Osteoblast (primary cell): Measurements from ENCODE around the gene GNGT2. TPM values are rescaled to one million over a fixed set of nuclear protein-coding genes. Genes with fewer than 3 reads are reported as not detected.

Experiments
- DNase-seq: peaks from one replicate; pipeline ENCODE4 v3.0.0; 2011; ENCODE audit warnings: low spot score, mixed read lengths; ENCODE audit not compliant: insufficient read length; ENCODE audit errors: missing footprints
- H2AFZ ChIP-seq: 2 replicates; pipeline ENCODE4 v1.6.0; 2011; ENCODE audit warnings: mild to moderate bottlenecking, low read length
- H3K27ac ChIP-seq: 2 replicates; pipeline ENCODE4 v1.5.1; 2011; ENCODE audit warnings: mild to moderate bottlenecking, low read depth, low read length, moderate library complexity
- H3K27me3 ChIP-seq: 2 replicates; pipeline ENCODE4 v1.6.0; 2012; ENCODE audit warnings: mild to moderate bottlenecking, control low read depth, inconsistent platforms, low read length, moderate library complexity; ENCODE audit not compliant: insufficient read depth
- H3K36me3 ChIP-seq: 2 replicates; pipeline ENCODE4 v1.5.1; 2011; ENCODE audit warnings: mild to moderate bottlenecking, low read length, control low read depth, moderate library complexity; ENCODE audit not compliant: insufficient read depth
- H3K4me1 ChIP-seq: 2 replicates; pipeline ENCODE4 v1.5.1; 2011; ENCODE audit warnings: mild to moderate bottlenecking, low read length, control low read depth, moderate library complexity; ENCODE audit not compliant: insufficient read depth
- H3K4me2 ChIP-seq: 2 replicates; pipeline ENCODE4 v1.6.0; 2011; ENCODE audit warnings: mild to moderate bottlenecking, low read length; ENCODE audit not compliant: insufficient read depth
- H3K4me3 ChIP-seq: fragments of 200-600 bp; sonication (generic); 3 replicates; pipeline ENCODE4 v1.5.1; 2012; ENCODE audit warnings: mild to moderate bottlenecking, low read length, inconsistent platforms; ENCODE audit not compliant: insufficient read depth
- H3K79me2 ChIP-seq: 2 replicates; pipeline ENCODE4 v1.6.0; 2012; ENCODE audit warnings: mild to moderate bottlenecking, low read length, control low read depth, inconsistent platforms; ENCODE audit not compliant: insufficient read depth
- H3K9me3 ChIP-seq: 2 replicates; pipeline ENCODE4 v1.5.1; 2011; ENCODE audit warnings: low read depth, low read length, control low read depth
- H4K20me1 ChIP-seq: 2 replicates; pipeline ENCODE4 v1.6.0; 2012; ENCODE audit warnings: mild to moderate bottlenecking, low read length, control low read depth; ENCODE audit not compliant: insufficient read depth
- CTCF ChIP-seq: IDR thresholded peaks from 2 replicates; pipeline ENCODE4 v1.5.1; 2011; ENCODE audit warnings: mild to moderate bottlenecking, low read depth, low read length, moderate library complexity; ENCODE audit errors: extremely low read depth
- total RNA-seq: library from RNA; depleted of rRNA; stranded (reverse); fragments of >200 nt; gene quantifications from 2 replicates; pipeline ENCODE4 v1.2.3, GENCODE V29; 2012

Gene GNGT2
- total RNA-seq, 1 donor, result not detected

- Histone ChIP-seq H2AFZ (peak overlapping the region; percentile 49), H3K79me2 (no peaks in the 10 kb centered on the region), H3K4me1 (peaks cover 21% of the 10 kb centered on the region), H3K9me3 (no peaks in the 10 kb centered on the region), H3K4me2 (no peak overlapping the region), H3K27me3 (no peaks in the 10 kb centered on the region), H3K4me3 (no peak overlapping the region), H3K27ac (no peak overlapping the region), H3K36me3 (no peaks in the 10 kb centered on the region), H4K20me1 (no peaks in the 10 kb centered on the region)
- no peak for DNase-seq
- TF ChIP-seq CTCF, result no peak
These were observed 12.9 kb downstream of the GNGT2 start for GRCh38 chr17:49197346-49197998.

GRCh38 chr17:49196520-49196919, 13.9 kb downstream of the GNGT2 start:
- H3K27me3 ChIP-seq, result no peaks in the 10 kb centered on the region
- H3K9me3 ChIP-seq, result no peaks in the 10 kb centered on the region
- H3K36me3 ChIP-seq, result no peaks in the 10 kb centered on the region
- DNase-seq, result no peak
- peaks cover 18% of the 10 kb centered on the region for H3K4me1 ChIP-seq
- no peak overlapping the region for H3K27ac ChIP-seq
- no peak for TF ChIP-seq CTCF
- no peaks in the 10 kb centered on the region for H4K20me1 ChIP-seq
- no peak overlapping the region for H3K4me3 ChIP-seq
- no peaks in the 10 kb centered on the region for H3K79me2 ChIP-seq
- no peak overlapping the region for H2AFZ ChIP-seq
- no peak overlapping the region for H3K4me2 ChIP-seq

- no peak overlapping the region for H3K4me2 ChIP-seq
- no peak overlapping the region for H3K4me3 ChIP-seq
- H3K9me3 ChIP-seq, result no peaks in the 10 kb centered on the region
- no peaks in the 10 kb centered on the region for H4K20me1 ChIP-seq
- peaks cover 19% of the 10 kb centered on the region for H3K4me1 ChIP-seq
- H2AFZ ChIP-seq, result no peak overlapping the region
- DNase-seq, result no peak
- TF ChIP-seq CTCF, result no peak
- no peaks in the 10 kb centered on the region for H3K36me3 ChIP-seq
- no peaks in the 10 kb centered on the region for H3K27me3 ChIP-seq
- no peaks in the 10 kb centered on the region for H3K79me2 ChIP-seq
- no peak overlapping the region for H3K27ac ChIP-seq
These were observed 14.6 kb downstream of the GNGT2 start for GRCh38 chr17:49195751-49196150.

- Histone ChIP-seq H3K4me2 (peak overlapping the region; percentile 87), H3K9me3 (no peaks in the 10 kb centered on the region), H3K4me1 (peaks cover 19% of the 10 kb centered on the region), H2AFZ (no peak overlapping the region), H3K27me3 (no peaks in the 10 kb centered on the region), H3K27ac (no peak overlapping the region), H3K36me3 (no peaks in the 10 kb centered on the region), H3K79me2 (no peaks in the 10 kb centered on the region), H4K20me1 (no peaks in the 10 kb centered on the region), H3K4me3 (peak overlapping the region; percentile 86)
- no peak for TF ChIP-seq CTCF
- DNase-seq, result no peak
These were observed 16.1 kb downstream of the GNGT2 start for GRCh38 chr17:49194297-49194607.
